Gastroesophageal sphincter (tissue), 3 donors: ENCODE measurements around the gene PMEL.

Source experiments
- CTCF ChIP-seq, 4 experiments: fragments of 200-600 bp in 2 of 4; fragments of 450-650 bp in 2 of 4; sonication (generic) in 1 of 4; IDR thresholded peaks; one replicate each; pipeline ENCODE4 v1.5.1; 2017 to 2019; ENCODE audit warnings: antibody characterized with exemption in 4 of 4, mild to moderate bottlenecking in 2 of 4, moderate library complexity in 2 of 4
- POLR2A ChIP-seq, 2 donors: fragments of 450-650 bp; IDR thresholded peaks; one replicate each; pipeline ENCODE4 v1.6.1; 2017; ENCODE audit warnings: antibody characterized with exemption in 2 of 2, mild to moderate bottlenecking in 2 of 2, moderate library complexity in 1 of 2
- POLR2AphosphoS5 ChIP-seq: sonication (generic); formaldehyde crosslinking; IDR thresholded peaks from one replicate; pipeline ENCODE4 v1.6.1; 2017; ENCODE audit warnings: antibody characterized with exemption

GRCh38 chr12:55915482-55915859 lies 50.4 kb downstream of the PMEL start:
- TF ChIP-seq POLR2A (IDR thresholded peaks at IDR 0.05) (no peak), POLR2AphosphoS5 (no peak), CTCF (IDR thresholded peaks at IDR 0.05) (no peak)
